HS-5 (cell line): ENCODE results near the gene PPP2R2C.

Experiments
- DNase-seq: peaks from one replicate; pipeline ENCODE4 v3.0.0-alpha.2; 2012; ENCODE audit warnings: low read depth

The PPP2R2C gene

GRCh38 chr4:6396696-6397236, 75.6 kb downstream of the PPP2R2C start:
- DNase-seq: no peak

- DNase-seq: no peak
Measured at GRCh38 chr4:6395466-6396228, 76.8 kb downstream of the PPP2R2C start.

- DNase-seq: no peak
Measured at GRCh38 chr4:6394671-6395081, 77.7 kb downstream of the PPP2R2C start.

- no peak for DNase-seq
Measured at GRCh38 chr4:6393544-6394475, 78.6 kb downstream of the PPP2R2C start.

GRCh38 chr4:6393066-6393465, 79.3 kb downstream of the PPP2R2C start:
- no peak for DNase-seq

GRCh38 chr4:6392407-6392806, 80.0 kb downstream of the PPP2R2C start:
- no peak for DNase-seq

- DNase-seq: no peak
Measured at GRCh38 chr4:6391852-6392188, 80.6 kb downstream of the PPP2R2C start.

GRCh38 chr4:6391186-6391851, 81.1 kb downstream of the PPP2R2C start:
- DNase-seq: no peak

GRCh38 chr4:6390356-6390755, 82.1 kb downstream of the PPP2R2C start:
- no peak for DNase-seq

GRCh38 chr4:6389142-6389825, 83.1 kb downstream of the PPP2R2C start:
- no peak for DNase-seq

- DNase-seq: no peak
Measured at GRCh38 chr4:6388713-6389112, 83.7 kb downstream of the PPP2R2C start.

- DNase-seq: no peak
Measured at GRCh38 chr4:6387946-6388345, 84.5 kb downstream of the PPP2R2C start.

- no peak for DNase-seq
Measured at GRCh38 chr4:6386091-6386490, 86.3 kb downstream of the PPP2R2C start.

GRCh38 chr4:6385288-6385687, 87.1 kb downstream of the PPP2R2C start:
- DNase-seq: no peak

GRCh38 chr4:6384541-6384940, 87.9 kb downstream of the PPP2R2C start:
- DNase-seq: no peak

- no peak for DNase-seq
Measured at GRCh38 chr4:6383929-6384328, 88.5 kb downstream of the PPP2R2C start.

GRCh38 chr4:6383009-6383404, 89.4 kb downstream of the PPP2R2C start:
- DNase-seq: no peak

- DNase-seq: no peak
Measured at GRCh38 chr4:6381571-6382123, 90.8 kb downstream of the PPP2R2C start.

GRCh38 chr4:6380746-6381410, 91.5 kb downstream of the PPP2R2C start:
- no peak for DNase-seq

GRCh38 chr4:6379767-6380745, 92.4 kb downstream of the PPP2R2C start:
- DNase-seq: no peak
